CD4-positive, alpha-beta T cell treated with Interferon gamma for 1 hour (primary cell): ENCODE results near the gene C3orf18.

ENCODE experiments used
- DNase-seq: peaks from one replicate; pipeline ENCODE4 v3.0.0-alpha.2; 2020

The C3orf18 gene

GRCh38 chr3:50567386-50568167 lies at the start of gene C3orf18:
Gene C3orf18 (minus strand): TSS chr3:50567747. CDS start chr3:50565699, 2,048 bp downstream.
- peak; percentile 95 for DNase-seq

- peak; percentile 94 for DNase-seq
Measured at GRCh38 chr3:50616770-50617095, 49.2 kb upstream of the C3orf18 start.

GRCh38 chr3:50616003-50616769 lies 48.6 kb upstream of the C3orf18 start:
- DNase-seq = peak; percentile 82

- DNase-seq = no peak
Measured at GRCh38 chr3:50615190-50615589, 47.6 kb upstream of the C3orf18 start.

GRCh38 chr3:50612970-50613846 lies 45.7 kb upstream of the C3orf18 start:
- DNase-seq = no peak

- no peak for DNase-seq
Measured at GRCh38 chr3:50612234-50612882, 44.8 kb upstream of the C3orf18 start.

GRCh38 chr3:50611464-50612233 lies 44.1 kb upstream of the C3orf18 start, which contains the start of gene CISH:
Gene CISH (minus strand): TSS chr3:50611774. CDS start chr3:50611650, 124 bp downstream.
- DNase-seq = peak; percentile 94

GRCh38 chr3:50610992-50611463 lies 43.5 kb upstream of the C3orf18 start:
- DNase-seq = no peak

- DNase-seq = no peak
Measured at GRCh38 chr3:50610181-50610971, 42.8 kb upstream of the C3orf18 start.

- DNase-seq = no peak
Measured at GRCh38 chr3:50609763-50610085, 42.2 kb upstream of the C3orf18 start.

- no peak for DNase-seq
Measured at GRCh38 chr3:50609071-50609762, 41.7 kb upstream of the C3orf18 start.

GRCh38 chr3:50608278-50608677 lies 40.7 kb upstream of the C3orf18 start:
- no peak for DNase-seq

GRCh38 chr3:50607271-50608091 lies 39.9 kb upstream of the C3orf18 start:
- DNase-seq = no peak

GRCh38 chr3:50606596-50606995 lies 39.0 kb upstream of the C3orf18 start:
- DNase-seq = no peak

GRCh38 chr3:50605901-50606326 lies 38.4 kb upstream of the C3orf18 start:
- DNase-seq = no peak

- peak; percentile 45 for DNase-seq
Measured at GRCh38 chr3:50604628-50605588, 37.4 kb upstream of the C3orf18 start.

GRCh38 chr3:50604110-50604621 lies 36.6 kb upstream of the C3orf18 start:
- no peak for DNase-seq
